Heart right ventricle (tissue), 16 donors: Measurements from ENCODE around the gene UBL7. TPM values are rescaled to one million over a fixed set of nuclear protein-coding genes. Genes with fewer than 3 reads are reported as not detected.

Experiments
- ATAC-seq, 8 donors: fragments of 200-7000 bp; cut with Tn5 transposase; one replicate each; pipeline ENCODE4 v1.9.1; 2020; ENCODE audit warnings: mild to moderate bottlenecking in 8 of 8, moderate library complexity in 8 of 8, moderate number of reproducible peaks in 1 of 8
- DNase-seq, 2 donors: peaks; one replicate each; pipeline ENCODE4 v3.0.0-alpha.2; 2020
- H3K27ac ChIP-seq, 10 donors: fragments of 200-600 bp; sonication (generic) in 2 of 10; one replicate each; pipeline versions ENCODE4 v1.5.0 to v1.8.0; 2020 to 2022; ENCODE audit warnings: mild to moderate bottlenecking in 3 of 10
- H3K27me3 ChIP-seq, 7 donors: fragments of 200-600 bp; one replicate each; pipeline ENCODE4 v1.8.0; 2021 to 2022; ENCODE audit warnings: mild to moderate bottlenecking in 2 of 7
- H3K36me3 ChIP-seq, 9 donors: fragments of 200-600 bp; sonication (generic) in 1 of 9; one replicate each; pipeline versions ENCODE4 v1.5.0 to v1.8.0; 2020 to 2022; ENCODE audit warnings: mild to moderate bottlenecking in 2 of 9
- H3K4me1 ChIP-seq, 9 donors: fragments of 200-600 bp; sonication (generic) in 1 of 9; one replicate each; pipeline versions ENCODE4 v1.5.0 to v1.8.0; 2020 to 2022; ENCODE audit warnings: mild to moderate bottlenecking in 4 of 9
- H3K4me3 ChIP-seq, 10 donors: fragments of 200-600 bp; sonication (generic) in 2 of 10; one replicate each; pipeline versions ENCODE4 v1.5.0 to v1.8.0; 2020 to 2022; ENCODE audit warnings: mild to moderate bottlenecking in 7 of 10, moderate library complexity in 2 of 10
- H3K9me3 ChIP-seq, 11 donors: fragments of 200-600 bp in 10 of 11; sonication (generic) in 2 of 11; one replicate each; pipeline versions ENCODE4 v1.5.0 to v1.8.0; 2013 to 2022; ENCODE audit warnings: mild to moderate bottlenecking in 2 of 11, control low read depth in 1 of 11, moderate library complexity in 1 of 11
- CTCF ChIP-seq, 9 donors: fragments of 200-600 bp; sonication (generic) in 2 of 9; IDR thresholded peaks; one replicate each; pipeline versions ENCODE4 v1.5.0 to v1.8.0; 2021 to 2022; ENCODE audit warnings: antibody characterized with exemption in 9 of 9, mild to moderate bottlenecking in 5 of 9, moderate library complexity in 1 of 9
- WGBS, 2 donors: extraction: QIAGEN DNeasy Blood & Tissue Kit; methylation state at CpG; one replicate each; pipeline ENCODE4 v1.1.7; 2013; ENCODE audit warnings: inconsistent platforms in 1 of 2; 5-methylcytosine and 5-hydroxymethylcytosine counted together
- intact Hi-C, 10 donors: fragments of 100-400 bp; cut with DNase I; formaldehyde crosslinking; loops; one replicate each; pipeline versions ENCODE4 v1.11.1 to v1.14.2; 2022
- polyA plus RNA-seq, 2 donors: library from polyadenylated mRNA; stranded (reverse); fragments of 200-250 nt; gene quantifications; one replicate each; pipeline ENCODE4 v1.2.3, GENCODE V29; 2013
- total RNA-seq, 10 donors: library from RNA; stranded (reverse); fragmentation: NEBNext Ultra II Directional in 3 of 10; extraction: Animal tissue kit (Norgen Biotek cat#: 25700) in 3 of 10; gene quantifications; one replicate each; pipeline versions ENCODE4 v1.2.1 to v1.2.4, GENCODE V29; 2021 to 2023
- donor health status: Arrhythmogenic right ventricular cardiomyopathy.
- donor health status: ischemic (EF 13 %, LVEDD 7.1; RV severe dilation, severe dysfunction).
- donor health status: healthy with polysubstance abuse.
- donor health status: DM: no; HTN: yes; CAD: no.
- donor health status: DM: no; HTN: no; CAD: no.
- donor health status: ischemic (EF 25% LVEDD 6.9; RV normal size, moderate dysfunction).
- donor health status: ischemic (EF 25% LVEDD 5.7; RV mildly dilated, moderate dysfunction).
- donor health status: healthy.
- donor health status: DM: yes; HTN: yes; CAD: no.
- donor health status: Ischemic cardiomyopathy.
- donor health status: ischemic (EF 35%, LVEDD 5.7; RV mildly dilated, moderate dysfunction).
- donor health status: nonischemic (EF 11% LVEDD 7.7; RV severe dilation, severe dysfunction).
- donor health status: DM: yes; HTN: yes; CAD: no.
- donor health status: PGD.
- donor health status: ischemic (EF 29% LVEDD 5.4; RV normal size, mild dysfunction).
- donor health status: nonischemic (EF 23%, LVEDD 6.1; RV moderate dilation, normal function).

UBL7 gene
- total and polyA plus RNA-seq, 12 donors = 47.0 to 56.6 (median 52.1) TPM

- 87 to 89% methylated on average over 16 of the region's 16 CpGs for WGBS, 2 donors
- Histone ChIP-seq H3K36me3 (peaks cover 0 to 100% (median 76%) of the 10 kb centered on the region in 9 donors), H3K27me3 (no peaks in the 10 kb centered on the region), H3K4me1 (peaks cover 0 to 15% (median 5%) of the 10 kb centered on the region in 9 donors), H3K27ac (no peak overlapping the region), H3K9me3 (no peaks in the 10 kb centered on the region), H3K4me3 (no peak overlapping the region)
- no peak for TF ChIP-seq CTCF (IDR thresholded peaks at IDR 0.05)
- intact Hi-C loops = no loop called here
- ATAC-seq = no peak
- DNase-seq = no peak
Observed at GRCh38 chr15:74451861-74452835, 8.8 kb downstream of the UBL7 start.

GRCh38 chr15:74451322-74451721 is 9.6 kb downstream of the UBL7 start:
- no peak for DNase-seq
- Histone ChIP-seq H3K4me1 (peaks cover 0 to 15% (median 5%) of the 10 kb centered on the region in 9 donors), H3K36me3 (peaks cover 0 to 100% (median 76%) of the 10 kb centered on the region in 9 donors), H3K27me3 (no peaks in the 10 kb centered on the region), H3K9me3 (no peaks in the 10 kb centered on the region), H3K27ac (no peak overlapping the region), H3K4me3 (no peak overlapping the region)
- no peak for ATAC-seq
- TF ChIP-seq CTCF (IDR thresholded peaks at IDR 0.05) = no peak
- intact Hi-C loops = no loop called here
- whole genome bisulfite sequencing, 2 donors = 96% methylated on average over 2 of the region's 2 CpGs

GRCh38 chr15:74449643-74450205 is 11.2 kb downstream of the UBL7 start:
- Histone ChIP-seq H3K36me3 (peaks cover 0 to 100% (median 80%) of the 10 kb centered on the region in 9 donors), H3K4me1 (peaks cover 0 to 15% (median 5%) of the 10 kb centered on the region in 9 donors), H3K4me3 (no peak overlapping the region), H3K27me3 (no peaks in the 10 kb centered on the region), H3K27ac (no peak overlapping the region), H3K9me3 (no peaks in the 10 kb centered on the region)
- DNase-seq (no peak), ATAC-seq (no peak)
- no peak for TF ChIP-seq CTCF (IDR thresholded peaks at IDR 0.05)
- 87 to 93% methylated on average over 12 of the region's 12 CpGs for WGBS, 2 donors
- intact Hi-C loops = loop anchor here in 2 of 10 donors (2.0 to 10.0 kb wide), 2 partner anchors 21 to 45 kb away; no protein-coding TSS in a partner anchor

GRCh38 chr15:74449095-74449494 is 11.9 kb downstream of the UBL7 start:
- 96 to 99% methylated on average over 7 of the region's 7 CpGs for WGBS, 2 donors
- Histone ChIP-seq H3K4me1 (peaks cover 0 to 17% (median 5%) of the 10 kb centered on the region in 9 donors), H3K4me3 (no peak overlapping the region), H3K27me3 (no peaks in the 10 kb centered on the region), H3K27ac (no peak overlapping the region), H3K9me3 (no peaks in the 10 kb centered on the region), H3K36me3 (peaks cover 0 to 99% (median 79%) of the 10 kb centered on the region in 9 donors)
- ATAC-seq = no peak
- DNase-seq = no peak
- intact Hi-C loops = loop anchor here in 2 of 10 donors (2.0 to 10.0 kb wide), 2 partner anchors 22 to 46 kb away; no protein-coding TSS in a partner anchor
- no peak for TF ChIP-seq CTCF (IDR thresholded peaks at IDR 0.05)
